Measurements from ENCODE around the gene OPTN. TPM values are rescaled to one million over a fixed set of nuclear protein-coding genes. Genes with fewer than 3 reads are reported as not detected.

Gene OPTN
- total RNA-seq, 2 experiments from 2014 or later, result 86.8 to 99.6 TPM

GRCh38 chr10:13182424-13182823, 82.5 kb downstream of the OPTN start:
- intact Hi-C loops (cut with DNase I, micrococcal nuclease), result no loop called here
- Mint-ChIP-seq H3K4me1 (ENCODE audit: low read depth) (no peaks in the 10 kb centered on the region), H3K4me3 (no peak overlapping the region), H3K27me3 (no peaks in the 10 kb centered on the region), H3K36me3 (ENCODE audit: low read depth) (no peaks in the 10 kb centered on the region), H3K27ac (no peak overlapping the region), H3K9me3 (no peaks in the 10 kb centered on the region)
- Histone ChIP-seq H3K4me1 (ENCODE audit: insufficient read depth, low read length) (no peaks in the 10 kb centered on the region), H3K27ac (ENCODE audit: low read depth in 1 of 2, low read length in 2 of 2) (no peak overlapping the region), H3K36me3 (ENCODE audit: insufficient read depth, low read length) (no peaks in the 10 kb centered on the region), H3K4me3 (ENCODE audit: low read length) (no peak overlapping the region), H3K9me3 (ENCODE audit: control insufficient read depth in 1 of 2, insufficient read depth in 1 of 2, low read length in 2 of 2) (no peaks in the 10 kb centered on the region), H3K27me3 (ENCODE audit: control insufficient read depth in 1 of 2, insufficient read depth in 2 of 2, low read length in 2 of 2) (no peaks in the 10 kb centered on the region)
- ChIA-PET POLR2A (no interaction called here), CTCF (no interaction called here)
- TF ChIP-seq CTCF (IDR thresholded peaks at IDR 0.05), result no peak
- DNase-seq (no peak), ATAC-seq (ENCODE audit: poor library complexity) (no peak)

- Histone ChIP-seq H3K4me1 (ENCODE audit: insufficient read depth, low read length) (no peaks in the 10 kb centered on the region), H3K36me3 (ENCODE audit: insufficient read depth, low read length) (no peaks in the 10 kb centered on the region), H3K27me3 (ENCODE audit: control insufficient read depth in 1 of 2, insufficient read depth in 2 of 2, low read length in 2 of 2) (no peaks in the 10 kb centered on the region), H3K27ac (ENCODE audit: low read depth in 1 of 2, low read length in 2 of 2) (no peak overlapping the region), H3K9me3 (ENCODE audit: control insufficient read depth in 1 of 2, insufficient read depth in 1 of 2, low read length in 2 of 2) (no peaks in the 10 kb centered on the region), H3K4me3 (ENCODE audit: low read length) (no peak overlapping the region)
- POLR2A ChIA-PET, result no interaction called here
- no peak for ATAC-seq (ENCODE audit: poor library complexity)
- Mint-ChIP-seq H3K36me3 (ENCODE audit: low read depth) (no peaks in the 10 kb centered on the region), H3K4me1 (ENCODE audit: low read depth) (no peaks in the 10 kb centered on the region), H3K27me3 (no peaks in the 10 kb centered on the region), H3K4me3 (no peak overlapping the region), H3K27ac (no peak overlapping the region), H3K9me3 (no peaks in the 10 kb centered on the region)
- TF ChIP-seq CTCF (IDR thresholded peaks at IDR 0.05), result no peak
- no peak for DNase-seq
- CTCF ChIA-PET, result no interaction called here
- intact Hi-C loops (cut with DNase I, micrococcal nuclease), result no loop called here
These were observed 83.7 kb downstream of the OPTN start for GRCh38 chr10:13183625-13184024.

- H3K27ac ChIP-seq (ENCODE audit: low read depth in 1 of 2, low read length in 2 of 2), result no peak overlapping the region
- no peak for TF ChIP-seq CTCF (IDR thresholded peaks at IDR 0.05)
- POLR2A ChIA-PET, result no interaction called here
- DNase-seq (no peak), ATAC-seq (ENCODE audit: poor library complexity) (no peak)
- H3K9me3 ChIP-seq (ENCODE audit: control insufficient read depth in 1 of 2, insufficient read depth in 1 of 2, low read length in 2 of 2), result no peaks in the 10 kb centered on the region
- no peak overlapping the region for H3K27ac Mint-ChIP-seq
- H3K36me3 Mint-ChIP-seq (ENCODE audit: low read depth), result no peaks in the 10 kb centered on the region
- H3K9me3 Mint-ChIP-seq, result no peaks in the 10 kb centered on the region
- H3K4me1 ChIP-seq (ENCODE audit: insufficient read depth, low read length), result no peaks in the 10 kb centered on the region
- H3K4me3 Mint-ChIP-seq, result no peak overlapping the region
- no peaks in the 10 kb centered on the region for H3K27me3 Mint-ChIP-seq
- H3K4me1 Mint-ChIP-seq (ENCODE audit: low read depth), result no peaks in the 10 kb centered on the region
- no peaks in the 10 kb centered on the region for H3K36me3 ChIP-seq (ENCODE audit: insufficient read depth, low read length)
- no peak overlapping the region for H3K4me3 ChIP-seq (ENCODE audit: low read length)
- H3K27me3 ChIP-seq (ENCODE audit: control insufficient read depth in 1 of 2, insufficient read depth in 2 of 2, low read length in 2 of 2), result no peaks in the 10 kb centered on the region
- CTCF ChIA-PET, result no interaction called here
- intact Hi-C loops (cut with DNase I, micrococcal nuclease), result no loop called here
These were observed 84.3 kb downstream of the OPTN start for GRCh38 chr10:13184276-13184675.

Measured in CD4-positive, alpha-beta T cell (primary cell).